ENCODE data around the gene TRMT1L. TPM values are rescaled to one million over a fixed set of nuclear protein-coding genes. Genes with fewer than 3 reads are reported as not detected.

TRMT1L gene
- total RNA-seq = 10 to 100 TPM; 19.6 to 21.0 TPM

DNA sequence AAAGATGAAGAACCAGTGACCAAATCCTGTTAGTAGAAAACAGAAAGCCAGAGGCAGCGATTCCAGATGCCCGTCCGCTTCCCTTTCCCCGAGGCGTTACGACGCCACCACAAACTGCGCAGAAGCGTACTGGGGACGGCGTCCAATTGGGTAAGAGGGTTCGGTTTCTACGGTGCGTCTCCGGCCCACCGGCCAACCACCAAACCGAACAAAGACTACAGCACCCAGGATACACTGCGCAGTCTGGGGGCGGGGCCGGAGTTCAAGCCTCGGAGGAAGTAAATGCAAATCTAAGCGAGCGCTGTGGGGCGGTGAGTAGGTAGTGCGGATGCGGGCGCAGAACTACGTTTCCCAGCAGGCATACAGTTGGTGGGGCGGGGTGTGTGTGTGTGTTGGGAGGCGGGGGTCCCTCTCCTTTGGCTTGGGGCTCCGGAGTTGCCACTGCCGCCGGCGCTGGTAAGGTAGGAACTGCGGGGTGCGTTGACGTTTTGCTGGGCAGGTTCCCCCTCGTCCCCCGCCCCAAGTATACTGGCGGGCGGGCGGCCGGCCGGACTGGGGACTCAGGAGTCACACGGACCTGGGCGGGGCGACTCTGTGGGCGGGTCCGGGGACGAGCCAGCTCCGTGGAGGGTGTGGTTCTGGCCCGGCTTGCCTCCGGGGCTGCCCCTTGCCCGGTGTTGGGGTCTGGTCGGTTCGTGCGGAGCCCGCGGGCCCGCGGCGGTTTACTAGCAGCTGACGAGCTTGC is at the start of gene TRMT1L, which contains the start of gene SWT1:
Gene TRMT1L (minus strand): TSS at position 100 of the 745 bp plus-strand sequence. CDS start 241 bp downstream, outside the sequence.
Gene SWT1 (plus strand): TSS at position 314 of the 745 bp plus-strand sequence. CDS start 3,675 bp downstream, outside the sequence.

Other genes with a start within 250 kb of the TRMT1L start
- 10 to 100 TPM; 29.0 to 29.1 TPM for gene NIBAN1, start 182.4 kb downstream of the TRMT1L start, total RNA-seq
- gene RNF2, start 111.4 kb downstream of the TRMT1L start, total RNA-seq = 10 to 100 TPM; 18.3 to 22.1 TPM
- 1 to 10 TPM; 5.4 to 5.6 TPM for gene SWT1, start 214 bp upstream of the TRMT1L start, total RNA-seq
- 10 to 100 TPM; 90.6 to 93.5 TPM for gene IVNS1ABP, start 160.3 kb upstream of the TRMT1L start, total RNA-seq

Data from activated naive CD4-positive, alpha-beta T cell treated with anti-CD3 and anti-CD28 coated beads, Interleukin-2, amount 10 ng/mL, durations not matched to agents 5 hours and 36 hours (primary cell).